ENCODE results near the gene ADARB2.

Gene ADARB2

DNA sequence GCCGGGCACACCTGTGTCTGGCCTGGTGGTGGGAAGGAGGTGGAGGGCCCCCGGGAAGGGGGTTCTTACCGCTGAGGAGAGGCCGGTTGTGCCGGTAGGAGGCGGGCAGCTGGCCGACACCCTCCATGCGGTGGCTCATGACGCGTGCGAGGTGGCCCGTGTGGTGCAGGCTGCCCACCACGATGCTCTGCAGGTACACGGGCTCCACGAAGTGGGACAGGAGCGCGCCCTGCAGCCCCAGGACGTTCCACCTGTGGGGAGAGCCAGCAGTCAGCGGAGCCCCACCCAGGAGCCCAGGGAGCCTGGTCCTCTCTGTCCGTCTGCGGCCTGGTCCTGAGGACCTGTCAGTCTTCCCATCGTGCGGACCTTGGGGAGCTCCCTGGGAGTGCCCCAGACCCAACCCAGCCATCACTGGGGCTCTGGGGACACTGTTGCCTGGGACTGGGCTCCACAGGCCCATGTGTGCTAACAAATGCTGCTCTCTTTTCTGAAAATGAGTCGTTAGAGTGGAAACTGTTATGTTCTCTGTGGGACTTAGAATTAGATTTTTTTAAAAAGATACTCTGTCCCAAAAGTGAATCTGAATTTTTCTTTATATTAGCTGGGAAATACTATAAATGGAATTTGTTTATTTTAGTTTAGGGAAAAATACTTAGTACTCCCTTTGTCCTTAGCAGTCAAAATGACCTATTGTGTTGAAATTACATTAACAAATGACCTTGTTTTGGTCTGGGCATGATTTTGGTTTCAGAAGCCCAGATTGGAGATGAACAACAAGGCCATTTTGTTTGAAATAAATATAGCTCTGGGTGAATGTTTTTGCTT lies 537.2 kb downstream of the ADARB2 start:
- no peaks in the 10 kb centered on the region for H3K36me3 ChIP-seq (ENCODE audit: insufficient read depth)
- H3K4me1 ChIP-seq (ENCODE audit: low read depth, poor library complexity, severe bottlenecking): no peaks in the 10 kb centered on the region
- H3K9ac ChIP-seq: no peak overlapping the region
- H4K20me1 ChIP-seq (ENCODE audit: insufficient read depth): no peaks in the 10 kb centered on the region
- TF ChIP-seq, protein P1, sequence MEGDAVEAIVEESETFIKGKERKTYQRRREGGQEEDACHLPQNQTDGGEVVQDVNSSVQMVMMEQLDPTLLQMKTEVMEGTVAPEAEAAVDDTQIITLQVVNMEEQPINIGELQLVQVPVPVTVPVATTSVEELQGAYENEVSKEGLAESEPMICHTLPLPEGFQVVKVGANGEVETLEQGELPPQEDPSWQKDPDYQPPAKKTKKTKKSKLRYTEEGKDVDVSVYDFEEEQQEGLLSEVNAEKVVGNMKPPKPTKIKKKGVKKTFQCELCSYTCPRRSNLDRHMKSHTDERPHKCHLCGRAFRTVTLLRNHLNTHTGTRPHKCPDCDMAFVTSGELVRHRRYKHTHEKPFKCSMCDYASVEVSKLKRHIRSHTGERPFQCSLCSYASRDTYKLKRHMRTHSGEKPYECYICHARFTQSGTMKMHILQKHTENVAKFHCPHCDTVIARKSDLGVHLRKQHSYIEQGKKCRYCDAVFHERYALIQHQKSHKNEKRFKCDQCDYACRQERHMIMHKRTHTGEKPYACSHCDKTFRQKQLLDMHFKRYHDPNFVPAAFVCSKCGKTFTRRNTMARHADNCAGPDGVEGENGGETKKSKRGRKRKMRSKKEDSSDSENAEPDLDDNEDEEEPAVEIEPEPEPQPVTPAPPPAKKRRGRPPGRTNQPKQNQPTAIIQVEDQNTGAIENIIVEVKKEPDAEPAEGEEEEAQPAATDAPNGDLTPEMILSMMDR (conservative IDR thresholded peaks at IDR 0.05; ENCODE audit: low read depth, low read length): no peak
- no peak overlapping the region for H3K4me3 ChIP-seq (IDR thresholded peaks at IDR 0.05; ENCODE audit: insufficient read depth, low read depth, low read length)
- H2AFZ ChIP-seq (ENCODE audit: low read depth): no peak overlapping the region
- no peak overlapping the region for H3K27ac ChIP-seq
- no peaks in the 10 kb centered on the region for H3K27me3 ChIP-seq (ENCODE audit: insufficient read depth, low read depth)
- no peaks in the 10 kb centered on the region for H3K79me2 ChIP-seq (ENCODE audit: insufficient read depth, low read depth)
- no peak overlapping the region for H3K4me2 ChIP-seq

GRCh38 chr10:1199345-1199673 lies 538.0 kb downstream of the ADARB2 start:
- Histone ChIP-seq H3K4me1 (ENCODE audit: low read depth, poor library complexity, severe bottlenecking) (no peaks in the 10 kb centered on the region), H4K20me1 (ENCODE audit: insufficient read depth) (no peaks in the 10 kb centered on the region), H3K79me2 (ENCODE audit: insufficient read depth, low read depth) (no peaks in the 10 kb centered on the region), H3K27me3 (ENCODE audit: insufficient read depth, low read depth) (no peaks in the 10 kb centered on the region), H2AFZ (ENCODE audit: low read depth) (no peak overlapping the region), H3K27ac (no peak overlapping the region), H3K4me3 (IDR thresholded peaks at IDR 0.05; ENCODE audit: insufficient read depth, low read depth, low read length) (no peak overlapping the region), H3K9ac (no peak overlapping the region), H3K36me3 (ENCODE audit: insufficient read depth) (no peaks in the 10 kb centered on the region), H3K4me2 (no peak overlapping the region)
- TF ChIP-seq, protein P1 (conservative IDR thresholded peaks at IDR 0.05; ENCODE audit: low read depth, low read length): no peak

DNA sequence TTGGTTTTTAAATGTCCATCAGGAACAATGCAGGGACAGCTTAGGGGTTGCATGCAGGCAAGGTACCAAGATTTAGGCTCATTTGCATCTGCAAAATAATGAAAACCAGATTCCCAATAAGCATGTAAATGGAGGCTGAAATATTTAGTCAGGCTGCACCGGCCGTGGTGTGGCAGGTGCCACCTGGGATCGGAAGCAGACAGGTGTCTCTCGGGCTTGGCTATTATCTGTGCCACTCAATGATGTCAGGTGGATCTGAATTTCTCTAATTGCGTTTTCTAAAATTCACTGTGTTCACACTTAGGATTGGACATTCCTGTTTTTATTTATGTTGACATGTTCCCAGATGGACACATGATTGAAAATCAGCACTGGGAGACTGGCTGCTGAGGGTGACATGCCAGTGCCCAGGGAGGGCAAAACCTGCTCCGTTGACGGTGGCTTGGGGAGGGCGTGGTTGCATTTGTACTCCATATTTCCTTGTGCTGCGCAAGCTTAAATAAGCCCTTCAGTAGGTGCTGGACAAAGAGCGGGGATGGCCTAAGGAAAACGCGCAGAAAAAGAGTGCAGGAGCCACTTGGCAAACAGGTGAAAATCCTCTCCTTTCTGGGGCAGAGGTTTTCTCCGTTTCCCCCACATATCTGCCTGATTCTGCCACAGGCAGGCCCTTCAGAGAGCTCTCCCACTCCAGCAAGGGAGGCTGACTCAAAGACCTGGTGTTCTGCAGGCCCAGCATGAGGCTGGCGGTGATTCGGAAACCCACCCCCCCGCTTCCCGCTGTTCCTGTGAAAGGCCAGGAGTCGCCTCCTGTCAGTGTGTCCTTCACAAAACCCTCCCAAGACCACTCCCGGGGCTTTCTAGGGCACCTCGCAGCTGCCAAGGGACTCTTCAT lies 538.6 kb downstream of the ADARB2 start:
- no peaks in the 10 kb centered on the region for H3K36me3 ChIP-seq (ENCODE audit: insufficient read depth)
- no peak overlapping the region for H3K9ac ChIP-seq
- no peaks in the 10 kb centered on the region for H4K20me1 ChIP-seq (ENCODE audit: insufficient read depth)
- TF ChIP-seq, protein P1 (conservative IDR thresholded peaks at IDR 0.05; ENCODE audit: low read depth, low read length): no peak
- H2AFZ ChIP-seq (ENCODE audit: low read depth): no peak overlapping the region
- H3K27ac ChIP-seq: no peak overlapping the region
- H3K27me3 ChIP-seq (ENCODE audit: insufficient read depth, low read depth): no peaks in the 10 kb centered on the region
- H3K4me1 ChIP-seq (ENCODE audit: low read depth, poor library complexity, severe bottlenecking): no peaks in the 10 kb centered on the region
- H3K4me2 ChIP-seq: no peak overlapping the region
- H3K4me3 ChIP-seq (IDR thresholded peaks at IDR 0.05; ENCODE audit: insufficient read depth, low read depth, low read length): no peak overlapping the region
- no peaks in the 10 kb centered on the region for H3K79me2 ChIP-seq (ENCODE audit: insufficient read depth, low read depth)

- Histone ChIP-seq H3K4me1 (ENCODE audit: low read depth, poor library complexity, severe bottlenecking) (no peaks in the 10 kb centered on the region), H3K79me2 (ENCODE audit: insufficient read depth, low read depth) (no peaks in the 10 kb centered on the region), H3K9ac (no peak overlapping the region), H3K4me3 (IDR thresholded peaks at IDR 0.05; ENCODE audit: insufficient read depth, low read depth, low read length) (no peak overlapping the region), H3K27ac (no peak overlapping the region), H4K20me1 (ENCODE audit: insufficient read depth) (no peaks in the 10 kb centered on the region), H2AFZ (ENCODE audit: low read depth) (no peak overlapping the region), H3K36me3 (ENCODE audit: insufficient read depth) (no peaks in the 10 kb centered on the region), H3K4me2 (no peak overlapping the region), H3K27me3 (ENCODE audit: insufficient read depth, low read depth) (no peaks in the 10 kb centered on the region)
- TF ChIP-seq, protein P1 (conservative IDR thresholded peaks at IDR 0.05; ENCODE audit: low read depth, low read length): no peak
Observed at GRCh38 chr10:1197384-1197783, 539.9 kb downstream of the ADARB2 start.
